Heart left ventricle (tissue), 16 donors: ENCODE results near the gene IDUA. TPM values are rescaled to one million over a fixed set of nuclear protein-coding genes. Genes with fewer than 3 reads are reported as not detected.

Experiments
- ATAC-seq, 4 donors: fragments of 200-7000 bp; cut with Tn5 transposase; one replicate each; pipeline ENCODE4 v1.9.1; 2020 to 2022; ENCODE audit warnings: moderate library complexity in 4 of 4, mild to moderate bottlenecking in 3 of 4, moderate number of reproducible peaks in 1 of 4
- DNase-seq, 5 donors: peaks; one replicate each; pipeline ENCODE4 v3.0.0-alpha.2; 2020
- H3K27ac ChIP-seq, 12 donors: fragments of 200-600 bp; sonication (generic) in 4 of 12; one replicate each; pipeline versions ENCODE4 v1.5.0 to v1.8.0; 2016 to 2022; ENCODE audit warnings: mild to moderate bottlenecking in 2 of 12
- H3K27me3 ChIP-seq, 9 donors: fragments of 200-600 bp; sonication (generic) in 2 of 9; one replicate each; pipeline versions ENCODE4 v1.5.1 to v1.8.0; 2016 to 2022; ENCODE audit warnings: mild to moderate bottlenecking in 3 of 9
- H3K36me3 ChIP-seq, 9 donors: fragments of 200-600 bp; sonication (generic) in 2 of 9; one replicate each; pipeline versions ENCODE4 v1.5.0 to v1.8.0; 2018 to 2022; ENCODE audit warnings: mild to moderate bottlenecking in 2 of 9
- H3K4me1 ChIP-seq, 12 donors: fragments of 200-600 bp; sonication (generic) in 4 of 12; one replicate each; pipeline versions ENCODE4 v1.5.0 to v1.8.0; 2016 to 2022; ENCODE audit warnings: mild to moderate bottlenecking in 3 of 12
- H3K4me3 ChIP-seq, 12 donors: fragments of 200-600 bp; sonication (generic) in 4 of 12; one replicate each; pipeline versions ENCODE4 v1.5.0 to v1.8.0; 2017 to 2022; ENCODE audit warnings: mild to moderate bottlenecking in 9 of 12, moderate library complexity in 4 of 12
- H3K9me3 ChIP-seq, 12 donors: fragments of 200-600 bp; sonication (generic) in 4 of 12; one replicate each; pipeline versions ENCODE4 v1.5.0 to v1.8.0; 2016 to 2022; ENCODE audit warnings: mild to moderate bottlenecking in 1 of 12
- POLR2A ChIP-seq, 2 donors: fragments of 450-650 bp; IDR thresholded peaks; one replicate each; pipeline ENCODE4 v1.6.1; 2017; ENCODE audit warnings: antibody characterized with exemption in 2 of 2, mild to moderate bottlenecking in 2 of 2, moderate library complexity in 2 of 2
- WGBS, 4 donors: extraction: QIAGEN DNeasy Blood & Tissue Kit in 2 of 4; methylation state at CpG; one replicate each; pipeline versions ENCODE4 v1.1.5 to v1.1.7; 2013 to 2018; 5-methylcytosine and 5-hydroxymethylcytosine counted together
- intact Hi-C, 10 donors: fragments of 100-400 bp; cut with DNase I; formaldehyde crosslinking; loops; one replicate each; pipeline versions ENCODE4 v1.11.1 to v1.14.2; 2022
- polyA plus RNA-seq, 2 donors: library from polyadenylated mRNA; stranded (reverse); fragments of 200-250 nt; gene quantifications; one replicate each; pipeline ENCODE4 v1.2.3, GENCODE V29; 2013
- total RNA-seq, 9 donors: library from RNA; depleted of rRNA in 2 of 9; stranded (reverse); fragments of >200 nt in 2 of 9; fragmentation: NEBNext Ultra II Directional in 3 of 9; extraction: Animal tissue kit (Norgen Biotek cat#: 25700) in 3 of 9; gene quantifications; one replicate each; pipeline versions ENCODE4 v1.1.0 to v1.2.4, GENCODE V29; 2016 to 2023
- TF ChIP-seq, protein P1 (sequence below), 12 donors: fragments of 200-600 bp; sonication (generic) in 4 of 12; IDR thresholded peaks; one replicate each; pipeline versions ENCODE4 v1.5.0 to v1.8.0; 2018 to 2022; ENCODE audit warnings: antibody characterized with exemption in 12 of 12, mild to moderate bottlenecking in 5 of 12
- donor health status: ischemic (EF 13 %, LVEDD 7.1; RV severe dilation, severe dysfunction).
- donor health status: healthy with polysubstance abuse.
- donor health status: DM: no; HTN: yes; CAD: no.
- donor health status: DM: no; HTN: no; CAD: no.
- donor health status: ischemic (EF 25% LVEDD 6.9; RV normal size, moderate dysfunction).
- donor health status: ischemic (EF 25% LVEDD 5.7; RV mildly dilated, moderate dysfunction).
- donor health status: healthy.
- donor health status: DM: yes; HTN: yes; CAD: no.
- donor health status: ischemic (EF 35%, LVEDD 5.7; RV mildly dilated, moderate dysfunction).
- donor health status: nonischemic (EF 11% LVEDD 7.7; RV severe dilation, severe dysfunction).
- donor health status: DM: yes; HTN: yes; CAD: no.
- donor health status: PGD.
- donor health status: ischemic (EF 29% LVEDD 5.4; RV normal size, mild dysfunction).
- donor health status: nonischemic (EF 23%, LVEDD 6.1; RV moderate dilation, normal function).

Gene IDUA
- total and polyA plus RNA-seq, 11 donors, result 3.2 to 17.4 (median 6.8) TPM

DNA sequence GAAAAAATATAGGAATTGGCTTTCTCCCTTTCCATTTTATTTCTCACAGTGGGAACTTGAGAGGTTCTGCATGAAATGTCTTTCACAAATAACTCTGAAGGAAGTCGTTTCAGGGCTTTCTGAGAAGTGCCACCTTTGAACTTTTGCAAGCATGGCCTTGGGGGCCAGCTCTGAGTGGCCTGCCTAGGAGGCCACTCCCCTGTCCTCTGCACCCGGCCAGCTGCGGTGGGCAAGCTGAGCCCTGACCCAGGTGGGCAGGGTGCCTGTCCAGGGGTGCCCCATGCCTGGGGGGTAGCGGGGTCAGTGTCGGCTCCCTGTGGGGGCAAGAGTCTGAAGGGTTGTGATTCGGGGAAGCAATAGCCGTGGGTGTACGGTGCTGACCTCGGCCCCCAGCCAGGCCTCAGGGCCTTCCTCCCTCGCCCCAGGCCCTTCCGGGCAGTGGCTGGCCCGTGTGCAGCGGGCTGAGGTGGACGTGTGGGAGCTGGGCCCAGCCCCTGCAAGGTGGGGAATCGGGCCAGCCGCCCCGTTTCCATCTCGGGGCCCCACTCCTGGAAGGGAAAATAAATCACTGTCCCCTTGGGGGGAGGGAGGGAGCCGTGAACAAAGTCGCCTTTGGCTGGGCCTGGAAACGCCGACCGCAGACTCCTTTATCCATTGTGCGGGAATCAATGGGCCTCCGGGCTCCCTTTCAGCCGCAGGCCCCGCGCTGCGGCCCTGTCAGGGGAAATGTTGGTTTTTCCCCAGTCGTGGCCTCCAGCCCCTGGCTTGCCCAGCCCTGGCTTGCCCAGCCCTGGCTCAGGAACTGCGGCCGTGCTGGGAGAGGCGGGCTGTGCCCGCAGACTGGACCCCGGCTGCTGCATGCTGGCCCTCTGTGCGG is 27.7 kb downstream of the IDUA start:
- no peak overlapping the region for H3K4me3 ChIP-seq
- ATAC-seq (no peak), DNase-seq (no peak)
- no peaks in the 10 kb centered on the region for H3K36me3 ChIP-seq
- peaks cover 0 to 6% (median 0%) of the 10 kb centered on the region in 9 donors for H3K27me3 ChIP-seq
- WGBS, 4 donors, result 77 to 91% (median 88%) methylated on average over 18 to 36 of the region's 36 CpGs
- no peak overlapping the region for H3K27ac ChIP-seq
- TF ChIP-seq POLR2A (IDR thresholded peaks at IDR 0.05), result no peak
- TF ChIP-seq, protein P1, sequence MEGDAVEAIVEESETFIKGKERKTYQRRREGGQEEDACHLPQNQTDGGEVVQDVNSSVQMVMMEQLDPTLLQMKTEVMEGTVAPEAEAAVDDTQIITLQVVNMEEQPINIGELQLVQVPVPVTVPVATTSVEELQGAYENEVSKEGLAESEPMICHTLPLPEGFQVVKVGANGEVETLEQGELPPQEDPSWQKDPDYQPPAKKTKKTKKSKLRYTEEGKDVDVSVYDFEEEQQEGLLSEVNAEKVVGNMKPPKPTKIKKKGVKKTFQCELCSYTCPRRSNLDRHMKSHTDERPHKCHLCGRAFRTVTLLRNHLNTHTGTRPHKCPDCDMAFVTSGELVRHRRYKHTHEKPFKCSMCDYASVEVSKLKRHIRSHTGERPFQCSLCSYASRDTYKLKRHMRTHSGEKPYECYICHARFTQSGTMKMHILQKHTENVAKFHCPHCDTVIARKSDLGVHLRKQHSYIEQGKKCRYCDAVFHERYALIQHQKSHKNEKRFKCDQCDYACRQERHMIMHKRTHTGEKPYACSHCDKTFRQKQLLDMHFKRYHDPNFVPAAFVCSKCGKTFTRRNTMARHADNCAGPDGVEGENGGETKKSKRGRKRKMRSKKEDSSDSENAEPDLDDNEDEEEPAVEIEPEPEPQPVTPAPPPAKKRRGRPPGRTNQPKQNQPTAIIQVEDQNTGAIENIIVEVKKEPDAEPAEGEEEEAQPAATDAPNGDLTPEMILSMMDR (IDR thresholded peaks at IDR 0.05), result no peak
- peaks cover 0 to 22% (median 16%) of the 10 kb centered on the region in 12 donors for H3K4me1 ChIP-seq
- no peaks in the 10 kb centered on the region for H3K9me3 ChIP-seq
- intact Hi-C loops, result no loop called here

DNA sequence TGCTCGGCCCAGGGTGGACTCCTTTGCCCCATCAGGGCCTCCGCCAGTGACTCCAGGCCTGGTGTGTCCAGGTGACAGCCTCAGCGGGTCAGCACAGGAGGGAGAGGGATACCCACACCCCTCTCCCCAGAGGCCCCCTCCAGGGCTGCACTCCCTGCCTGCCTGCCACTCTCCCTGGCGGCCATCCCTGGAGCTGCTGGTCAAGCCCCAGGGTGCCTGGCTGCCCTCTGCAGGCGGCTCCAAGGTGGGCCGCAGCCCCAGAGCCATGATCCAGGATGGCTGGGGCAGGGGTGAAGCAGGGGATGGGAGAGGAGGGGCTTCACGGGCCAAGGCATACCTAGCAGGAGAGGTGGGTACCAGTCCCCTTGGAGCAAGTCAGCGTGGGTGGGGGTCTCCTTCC is 28.3 kb downstream of the IDUA start:
- 76 to 94% (median 87%) methylated on average over 5 to 8 of the region's 8 CpGs for WGBS, 4 donors
- DNase-seq (no peak), ATAC-seq (no peak)
- Histone ChIP-seq H3K9me3 (no peaks in the 10 kb centered on the region), H3K4me3 (no peak overlapping the region), H3K27me3 (peaks cover 0 to 6% (median 0%) of the 10 kb centered on the region in 9 donors), H3K27ac (no peak overlapping the region), H3K4me1 (peaks cover 0 to 18% (median 12%) of the 10 kb centered on the region in 12 donors), H3K36me3 (no peaks in the 10 kb centered on the region)
- intact Hi-C loops, result no loop called here
- TF ChIP-seq, protein P1 (IDR thresholded peaks at IDR 0.05), result no peak
- no peak for TF ChIP-seq POLR2A (IDR thresholded peaks at IDR 0.05)

DNA sequence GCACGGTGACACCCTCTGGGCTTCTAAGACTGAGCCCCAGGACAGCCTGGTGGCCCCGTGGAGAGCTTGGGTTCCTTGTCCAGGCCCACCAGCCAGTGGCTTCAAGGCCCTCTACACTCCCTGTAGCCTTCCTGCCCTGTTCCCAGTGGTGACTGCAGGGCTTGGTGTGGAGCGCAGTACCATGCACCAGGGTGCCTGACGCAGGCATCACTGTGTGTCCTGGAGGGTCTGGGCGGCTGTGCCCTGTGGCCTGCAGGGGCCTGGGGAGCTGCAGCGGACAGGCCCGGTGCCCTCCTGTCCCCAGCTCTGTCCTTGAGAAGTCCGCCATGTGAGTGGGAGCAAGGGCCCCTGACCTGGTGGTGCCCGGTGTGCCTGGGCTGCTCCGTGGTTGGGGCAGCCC is 28.9 kb downstream of the IDUA start:
- Histone ChIP-seq H3K36me3 (no peaks in the 10 kb centered on the region), H3K4me1 (peaks cover 0 to 12% (median 7%) of the 10 kb centered on the region in 12 donors), H3K27ac (no peak overlapping the region), H3K27me3 (peaks cover 0 to 6% (median 0%) of the 10 kb centered on the region in 9 donors), H3K9me3 (no peaks in the 10 kb centered on the region), H3K4me3 (no peak overlapping the region)
- intact Hi-C loops, result no loop called here
- TF ChIP-seq, protein P1 (IDR thresholded peaks at IDR 0.05), result no peak
- no peak for TF ChIP-seq POLR2A (IDR thresholded peaks at IDR 0.05)
- DNase-seq (no peak), ATAC-seq (no peak)
- 89 to 96% (median 93%) methylated on average over 3 to 10 of the region's 10 CpGs for WGBS, 4 donors

DNA sequence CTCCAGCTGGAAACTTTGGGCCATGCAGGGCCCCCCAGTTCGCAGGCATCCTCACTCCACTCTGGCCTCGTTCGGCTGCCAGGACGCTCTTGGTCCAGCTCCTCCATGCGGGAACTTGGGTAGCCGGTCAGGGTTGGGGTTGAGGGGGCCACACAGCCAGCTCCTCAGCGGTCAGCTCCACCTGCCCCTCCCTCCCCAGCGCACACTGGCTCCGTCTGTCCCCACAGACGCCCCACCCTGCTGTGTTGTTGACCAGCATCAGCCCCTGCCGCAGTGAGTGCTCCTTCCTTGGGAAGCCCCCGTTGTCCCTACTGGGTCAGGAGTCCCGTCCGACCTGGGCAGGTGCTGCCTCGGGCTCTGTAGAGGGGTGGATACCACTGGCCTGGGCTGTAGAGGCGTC is 30.4 kb downstream of the IDUA start:
- Histone ChIP-seq H3K4me1 (peaks cover 0 to 6% (median 1%) of the 10 kb centered on the region in 12 donors), H3K4me3 (no peak overlapping the region), H3K36me3 (no peaks in the 10 kb centered on the region), H3K27me3 (peaks cover 0 to 5% (median 0%) of the 10 kb centered on the region in 9 donors), H3K9me3 (no peaks in the 10 kb centered on the region), H3K27ac (no peak overlapping the region)
- DNase-seq (no peak), ATAC-seq (no peak)
- TF ChIP-seq POLR2A (IDR thresholded peaks at IDR 0.05), result no peak
- TF ChIP-seq, protein P1 (IDR thresholded peaks at IDR 0.05), result no peak
- WGBS, 4 donors, result 78 to 83% (median 83%) methylated on average over 6 to 16 of the region's 16 CpGs
- intact Hi-C loops, result no loop called here
